Body of pancreas (tissue), 4 donors: ENCODE data around the gene COL5A1.

Source experiments
- POLR2A ChIP-seq, 3 donors: fragments of 450-650 bp; IDR thresholded peaks; one replicate each; pipeline ENCODE4 v1.6.1; 2016; ENCODE audit warnings: antibody characterized with exemption in 3 of 3, mild to moderate bottlenecking in 2 of 3
- TF ChIP-seq, protein P1 (sequence below), 7 experiments: fragments of 450-650 bp in 4 of 7; fragments of 200-600 bp in 3 of 7; sonication (generic) in 3 of 7; IDR thresholded peaks; one replicate each; pipeline ENCODE4 v1.5.1; 2016 to 2019; ENCODE audit warnings: antibody characterized with exemption in 7 of 7

GRCh38 chr9:134643222-134643671, 1.6 kb downstream of the COL5A1 start:
- TF ChIP-seq POLR2A (IDR thresholded peaks at IDR 0.05) = no peak
- TF ChIP-seq, protein P1, sequence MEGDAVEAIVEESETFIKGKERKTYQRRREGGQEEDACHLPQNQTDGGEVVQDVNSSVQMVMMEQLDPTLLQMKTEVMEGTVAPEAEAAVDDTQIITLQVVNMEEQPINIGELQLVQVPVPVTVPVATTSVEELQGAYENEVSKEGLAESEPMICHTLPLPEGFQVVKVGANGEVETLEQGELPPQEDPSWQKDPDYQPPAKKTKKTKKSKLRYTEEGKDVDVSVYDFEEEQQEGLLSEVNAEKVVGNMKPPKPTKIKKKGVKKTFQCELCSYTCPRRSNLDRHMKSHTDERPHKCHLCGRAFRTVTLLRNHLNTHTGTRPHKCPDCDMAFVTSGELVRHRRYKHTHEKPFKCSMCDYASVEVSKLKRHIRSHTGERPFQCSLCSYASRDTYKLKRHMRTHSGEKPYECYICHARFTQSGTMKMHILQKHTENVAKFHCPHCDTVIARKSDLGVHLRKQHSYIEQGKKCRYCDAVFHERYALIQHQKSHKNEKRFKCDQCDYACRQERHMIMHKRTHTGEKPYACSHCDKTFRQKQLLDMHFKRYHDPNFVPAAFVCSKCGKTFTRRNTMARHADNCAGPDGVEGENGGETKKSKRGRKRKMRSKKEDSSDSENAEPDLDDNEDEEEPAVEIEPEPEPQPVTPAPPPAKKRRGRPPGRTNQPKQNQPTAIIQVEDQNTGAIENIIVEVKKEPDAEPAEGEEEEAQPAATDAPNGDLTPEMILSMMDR (IDR thresholded peaks at IDR 0.05) = no peak
